CD4-positive, alpha-beta memory T cell (primary cell): ENCODE results near the gene MMP15. TPM values are rescaled to one million over a fixed set of nuclear protein-coding genes. Genes with fewer than 3 reads are reported as not detected.

Source experiments
- CTCF ChIA-PET: fragments of 350-600 bp; sonication (Branson Sonifier 250); formaldehyde crosslinking; loops from one replicate; lab custom pipeline; 2021; ENCODE audit warnings: inconsistent platforms; ENCODE audit not compliant: partially characterized antibody; lab: Charles Lee
- POLR2A ChIA-PET: fragments of 350-600 bp; sonication (Branson Sonifier 250); formaldehyde crosslinking; loops from one replicate; lab custom pipeline; 2021; ENCODE audit not compliant: partially characterized antibody; lab: Charles Lee
- DNase-seq, 5 donors: peaks; one replicate each; pipeline versions ENCODE4 v3.0.0 to v3.0.0-alpha.2; 2020 to 2022; ENCODE audit warnings: mixed read lengths in 1 of 5
- H3K27ac ChIP-seq: one replicate; pipeline ENCODE4 v1.7.0; 2013; ENCODE audit warnings: low read depth, low read length
- H3K27me3 ChIP-seq: 2 replicates; pipeline ENCODE4 v1.7.0; 2013; ENCODE audit warnings: mild to moderate bottlenecking, low read length, moderate library complexity; ENCODE audit not compliant: insufficient read depth
- H3K36me3 ChIP-seq: 2 replicates; pipeline ENCODE4 v1.7.0; 2013; ENCODE audit warnings: mild to moderate bottlenecking, low read length, moderate library complexity; ENCODE audit not compliant: insufficient read depth
- H3K4me1 ChIP-seq: 2 replicates; pipeline ENCODE4 v1.7.0; 2013; ENCODE audit warnings: mild to moderate bottlenecking, low read length, moderate library complexity; ENCODE audit not compliant: insufficient read depth
- H3K4me3 ChIP-seq, 2 donors: one replicate each; pipeline ENCODE4 v1.7.0; 2013; ENCODE audit warnings: low read length in 2 of 2, mild to moderate bottlenecking in 1 of 2
- H3K9me3 ChIP-seq, 2 donors: one replicate each; pipeline ENCODE4 v1.7.0; 2013; ENCODE audit warnings: low read length in 2 of 2, control low read depth in 1 of 2; ENCODE audit not compliant: control insufficient read depth in 1 of 2
- H3K27ac Mint-ChIP-seq, 7 donors: one replicate each; pipeline ENCODE4 v1.8.0; 2020 to 2021; ENCODE audit warnings: mixed read lengths in 7 of 7, mild to moderate bottlenecking in 6 of 7, inconsistent platforms in 3 of 7, moderate library complexity in 3 of 7
- H3K27me3 Mint-ChIP-seq, 2 donors: one replicate each; pipeline ENCODE4 v1.8.0; 2020 to 2021; ENCODE audit warnings: mixed read lengths in 2 of 2
- H3K36me3 Mint-ChIP-seq, 2 donors: one replicate each; pipeline ENCODE4 v1.8.0; 2020 to 2021; ENCODE audit warnings: mixed read lengths in 2 of 2, inconsistent platforms in 1 of 2, mild to moderate bottlenecking in 1 of 2
- H3K4me1 Mint-ChIP-seq, 4 donors: one replicate each; pipeline ENCODE4 v1.8.0; 2020 to 2021; ENCODE audit warnings: mixed read lengths in 4 of 4, mild to moderate bottlenecking in 1 of 4
- H3K4me3 Mint-ChIP-seq, 8 donors: one replicate each; pipeline ENCODE4 v1.8.0; 2020 to 2021; ENCODE audit warnings: mixed read lengths in 8 of 8, mild to moderate bottlenecking in 7 of 8, moderate library complexity in 6 of 8, inconsistent platforms in 3 of 8
- H3K9me3 Mint-ChIP-seq, 8 donors: one replicate each; pipeline ENCODE4 v1.8.0; 2020 to 2021; ENCODE audit warnings: mixed read lengths in 8 of 8, mild to moderate bottlenecking in 5 of 8, inconsistent platforms in 3 of 8, moderate library complexity in 1 of 8
- intact Hi-C: fragments of 100-400 bp; cut with micrococcal nuclease; formaldehyde crosslinking; loops from one replicate; pipeline ENCODE4 v1.15.1; 2023
- polyA plus RNA-seq, 2 donors: library from polyadenylated mRNA; unstranded; fragments of 300-500 nt; fragmentation: Illumina TruSeq; gene quantifications; one replicate each; pipeline ENCODE4 v1.2.3, GENCODE V29; 2021
- total RNA-seq, 2 experiments: library from RNA; stranded (reverse); gene quantifications; one replicate each; pipeline ENCODE4 v1.2.3, GENCODE V29; 2021

Gene MMP15
- total and polyA plus RNA-seq, 4 experiments from 2014 or later, result 0.21 to 1.8 (median 1.6) TPM; not detected in 1

DNA sequence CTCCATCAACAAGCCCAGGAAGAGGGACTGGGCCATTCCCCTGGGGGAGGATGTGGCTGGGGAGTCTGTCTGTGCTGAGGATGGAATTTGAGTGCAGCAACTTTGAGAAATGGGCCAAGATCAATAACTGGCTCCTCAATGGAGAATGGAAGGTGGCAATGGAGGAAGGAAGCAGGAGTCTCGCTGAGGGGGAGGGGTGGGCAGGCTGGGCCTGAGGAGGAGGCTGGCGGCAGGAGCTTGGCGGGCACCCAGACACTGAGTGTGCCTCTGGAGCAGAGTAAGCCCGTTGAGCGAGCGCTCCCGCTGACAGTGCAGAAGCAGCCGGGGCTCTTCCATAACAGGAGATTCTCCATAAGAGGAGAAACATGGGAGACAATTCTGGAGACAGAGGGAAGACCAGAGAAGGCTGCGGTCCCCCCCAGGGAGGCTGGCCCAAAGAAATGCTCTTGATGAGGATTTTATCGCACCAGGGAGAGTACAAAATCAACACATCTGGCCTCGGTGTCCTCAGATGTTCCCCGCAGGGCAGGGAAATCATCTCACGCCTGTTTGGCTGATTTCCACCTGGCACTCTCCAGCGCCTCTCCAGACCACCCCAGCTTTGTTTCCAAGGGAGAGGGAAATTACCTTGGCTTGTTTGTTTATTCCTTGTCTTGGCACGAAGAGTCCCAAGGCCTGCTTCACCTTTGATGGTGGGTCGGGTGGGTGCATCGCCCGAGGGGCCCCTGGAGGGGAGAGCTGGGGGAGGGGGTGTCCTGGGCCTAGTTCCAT is 2.8 kb upstream of the MMP15 start:
- peaks cover 0 to 11% of the 10 kb centered on the region in 2 donors for H3K36me3 Mint-ChIP-seq
- Histone ChIP-seq H3K27me3 (no peaks in the 10 kb centered on the region), H3K9me3 (no peaks in the 10 kb centered on the region), H3K36me3 (peaks cover 2% of the 10 kb centered on the region), H3K4me1 (peaks cover 29% of the 10 kb centered on the region), H3K4me3 (no peak overlapping the region), H3K27ac (no peak overlapping the region)
- peaks cover 0 to 1% of the 10 kb centered on the region in 2 donors for H3K27me3 Mint-ChIP-seq
- peak overlapping the region in 3 of 7 donors; percentile 15 to 53 (median 36) for H3K27ac Mint-ChIP-seq
- intact Hi-C loops, result loop anchor here (10.0 kb wide), 1 partner anchor 732 kb away; no protein-coding TSS in a partner anchor
- DNase-seq, result no peak
- H3K9me3 Mint-ChIP-seq, result peaks cover 0 to 2% (median 0%) of the 10 kb centered on the region in 8 donors
- CTCF ChIA-PET, result interaction anchor here (0.8 to 2.2 kb wide), 8 partner anchors 9 to 266 kb away, joined by 3 to 9 read pairs (median 3); partner anchors contain the start of gene CFAP20
- peaks cover 7 to 32% (median 21%) of the 10 kb centered on the region in 4 donors for H3K4me1 Mint-ChIP-seq
- POLR2A ChIA-PET, result interaction anchor here (1.3 to 4.8 kb wide), 2 partner anchors 24 to 106 kb away, joined by 5 to 27 read pairs; partner anchors contain the start of gene CFAP20
- no peak overlapping the region for H3K4me3 Mint-ChIP-seq

GRCh38 chr16:58024486-58025350 is 836 bp upstream of the MMP15 start:
- H3K27ac Mint-ChIP-seq, result peak overlapping the region; percentile 81 to 93 (median 91)
- POLR2A ChIA-PET, result interaction anchor here (0.9 to 4.8 kb wide), 2 partner anchors 24 to 104 kb away, joined by 6 to 27 read pairs; partner anchors contain the start of genes CFAP20 and ZNF319

GRCh38 chr16:58026139-58026704 is 668 bp downstream of the MMP15 start:
- intact Hi-C loops, result loop anchor here (1.0 to 10.0 kb wide), 2 partner anchors 172 to 729 kb away; partner anchors contain the start of gene CSNK2A2
- Histone ChIP-seq H3K27ac (no peak overlapping the region), H3K36me3 (no peaks in the 10 kb centered on the region), H3K4me3 (peak overlapping the region; percentile 11 to 53), H3K4me1 (peaks cover 15% of the 10 kb centered on the region), H3K9me3 (no peaks in the 10 kb centered on the region), H3K27me3 (no peaks in the 10 kb centered on the region)
- Mint-ChIP-seq H3K4me3 (peak overlapping the region; percentile 27 to 78 (median 50)), H3K27ac (no peak overlapping the region), H3K27me3 (peaks cover 0 to 1% of the 10 kb centered on the region in 2 donors), H3K4me1 (peaks cover 3 to 24% (median 14%) of the 10 kb centered on the region in 4 donors), H3K36me3 (peaks cover 0 to 5% of the 10 kb centered on the region in 2 donors), H3K9me3 (peaks cover 0 to 3% (median 0%) of the 10 kb centered on the region in 8 donors)
- CTCF ChIA-PET, result no interaction called here
- peak in 1 of 5 donors; percentile 17 for DNase-seq
- POLR2A ChIA-PET, result interaction anchor here (1.5 to 4.8 kb wide), 2 partner anchors 103 to 291 kb away, joined by 3 to 27 read pairs; partner anchors contain the start of gene CFAP20

More at GRCh38 chr16:58024486-58025350, 836 bp upstream of the MMP15 start:
- intact Hi-C loops, result loop anchor here (1.0 to 10.0 kb wide), 4 partner anchors 23 to 730 kb away; partner anchors contain the start of genes CFAP20 and USB1
- peak overlapping the region; percentile 89 to 99 (median 93) for H3K4me3 Mint-ChIP-seq
- peak in 4 of 5 donors; percentile 22 to 53 (median 33) for DNase-seq
- peaks cover 0 to 1% of the 10 kb centered on the region in 2 donors for H3K27me3 Mint-ChIP-seq
- H3K9me3 ChIP-seq, result no peaks in the 10 kb centered on the region
- peaks cover 0 to 2% (median 0%) of the 10 kb centered on the region in 8 donors for H3K9me3 Mint-ChIP-seq
- H3K27ac ChIP-seq, result peak overlapping the region; percentile 34
- H3K36me3 Mint-ChIP-seq, result peaks cover 0 to 8% of the 10 kb centered on the region in 2 donors
- CTCF ChIA-PET, result interaction anchor here (2.1 to 2.2 kb wide), 3 partner anchors 9 to 105 kb away, joined by 5 to 9 read pairs (median 6); partner anchors contain the start of gene CFAP20
- peaks cover 27% of the 10 kb centered on the region for H3K4me1 ChIP-seq
- H3K36me3 ChIP-seq, result no peaks in the 10 kb centered on the region
- no peaks in the 10 kb centered on the region for H3K27me3 ChIP-seq
- peaks cover 7 to 36% (median 24%) of the 10 kb centered on the region in 4 donors for H3K4me1 Mint-ChIP-seq
- H3K4me3 ChIP-seq, result peak overlapping the region in 1 of 2 donors; percentile 53

GRCh38 chr16:58026705-58027160 is 1.2 kb downstream of the MMP15 start:
- no peak for DNase-seq
- H3K4me3 ChIP-seq, result peak overlapping the region in 1 of 2 donors; percentile 53
- intact Hi-C loops, result loop anchor here (1.0 to 10.0 kb wide), 2 partner anchors 172 to 728 kb away; partner anchors contain the start of gene CSNK2A2

DNA sequence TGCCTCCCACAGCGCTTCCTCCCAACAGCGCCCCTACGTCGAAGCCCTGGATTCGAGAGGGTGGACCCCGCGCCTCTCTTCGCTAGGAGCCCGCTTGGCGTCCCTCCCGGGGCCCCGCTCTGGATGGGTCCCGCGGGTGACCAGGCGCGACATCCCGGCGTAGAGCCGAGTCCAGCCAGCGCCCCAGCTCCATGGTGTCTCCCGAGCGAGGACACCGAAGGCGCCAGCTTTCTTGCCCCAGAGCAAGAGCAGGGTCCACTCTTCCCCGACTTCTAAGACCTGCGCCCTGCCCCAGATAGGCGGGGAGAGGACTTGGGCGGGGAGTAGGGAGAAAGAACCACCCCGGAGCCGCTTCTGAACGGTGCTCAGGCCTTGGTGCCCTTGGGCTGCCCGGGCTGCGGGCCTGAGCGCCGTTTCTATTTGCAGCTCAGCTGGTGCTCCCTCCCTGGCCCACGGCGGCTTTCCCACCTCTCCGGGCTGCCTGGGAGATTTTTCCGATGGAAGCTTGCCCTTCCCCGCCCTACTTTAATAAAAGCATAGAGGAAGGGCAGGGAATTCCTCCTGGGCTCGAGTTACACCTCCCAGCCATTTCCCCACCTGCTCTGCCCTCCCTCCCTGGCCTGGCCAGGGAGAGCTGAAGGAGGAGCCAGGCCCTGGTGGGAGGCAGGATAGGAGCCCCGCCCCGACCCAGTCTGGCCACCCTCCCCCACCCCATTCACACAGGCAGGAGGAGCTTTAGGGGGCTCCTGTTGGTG is 1.8 kb downstream of the MMP15 start:
- ChIA-PET POLR2A (interaction anchor here (0.6 to 4.8 kb wide), 4 partner anchors 21 to 292 kb away, joined by 3 to 27 read pairs (median 4); partner anchors contain the start of genes CFAP20 and ZNF319), CTCF (no interaction called here)
- Mint-ChIP-seq H3K4me1 (peaks cover 3 to 24% (median 14%) of the 10 kb centered on the region in 4 donors), H3K36me3 (peaks cover 0 to 5% of the 10 kb centered on the region in 2 donors), H3K27me3 (peaks cover 0 to 1% of the 10 kb centered on the region in 2 donors), H3K4me3 (peak overlapping the region in 4 of 8 donors; percentile 44 to 73 (median 64)), H3K27ac (no peak overlapping the region), H3K9me3 (peaks cover 0 to 3% (median 0%) of the 10 kb centered on the region in 8 donors)
- H3K4me3 ChIP-seq, result no peak overlapping the region
- DNase-seq, result no peak
- H3K27me3 ChIP-seq, result no peaks in the 10 kb centered on the region
- no peaks in the 10 kb centered on the region for H3K9me3 ChIP-seq
- no peak overlapping the region for H3K27ac ChIP-seq
- peaks cover 15% of the 10 kb centered on the region for H3K4me1 ChIP-seq
- intact Hi-C loops, result loop anchor here (10.0 kb wide), 1 partner anchor 727 kb away; no protein-coding TSS in a partner anchor
- H3K36me3 ChIP-seq, result no peaks in the 10 kb centered on the region

More at GRCh38 chr16:58026705-58027160, 1.2 kb downstream of the MMP15 start:
- peaks cover 3 to 24% (median 14%) of the 10 kb centered on the region in 4 donors for H3K4me1 Mint-ChIP-seq
- no peaks in the 10 kb centered on the region for H3K9me3 ChIP-seq
- ChIA-PET CTCF (no interaction called here), POLR2A (interaction anchor here (1.5 to 4.8 kb wide), 2 partner anchors 102 to 292 kb away, joined by 3 to 27 read pairs; partner anchors contain the start of gene CFAP20)
- peaks cover 0 to 3% (median 0%) of the 10 kb centered on the region in 8 donors for H3K9me3 Mint-ChIP-seq
- H3K4me3 Mint-ChIP-seq, result peak overlapping the region; percentile 27 to 78 (median 50)
- peaks cover 0 to 5% of the 10 kb centered on the region in 2 donors for H3K36me3 Mint-ChIP-seq
- H3K27me3 ChIP-seq, result no peaks in the 10 kb centered on the region
- H3K27me3 Mint-ChIP-seq, result peaks cover 0 to 1% of the 10 kb centered on the region in 2 donors
- no peak overlapping the region for H3K27ac Mint-ChIP-seq
- H3K36me3 ChIP-seq, result no peaks in the 10 kb centered on the region
- H3K27ac ChIP-seq, result no peak overlapping the region
- H3K4me1 ChIP-seq, result peaks cover 15% of the 10 kb centered on the region
